Hepatocyte (in vitro differentiated cells): ENCODE results near the gene RPL18. TPM values are rescaled to one million over a fixed set of nuclear protein-coding genes. Genes with fewer than 3 reads are reported as not detected.

Experiments used
- DNase-seq: peaks from one replicate; pipeline ENCODE4 v3.0.0-alpha.2; 2016; ENCODE audit warnings: low spot score
- H2AFZ ChIP-seq: fragments of 200-600 bp; sonication (generic); 2 replicates; pipeline ENCODE4 v1.6.0; 2016; ENCODE audit warnings: antibody characterized with exemption, mild to moderate bottlenecking
- H3K27ac ChIP-seq: fragments of 200-600 bp; sonication (generic); 2 replicates; pipeline ENCODE4 v1.5.1; 2016; ENCODE audit warnings: mild to moderate bottlenecking
- H3K27me3 ChIP-seq: fragments of 200-600 bp; sonication (generic); 2 replicates; pipeline ENCODE4 v1.6.1; 2016
- H3K36me3 ChIP-seq: fragments of 200-600 bp; sonication (generic); replicated peaks from 2 replicates; pipeline ENCODE4 v1.5.1; 2016; ENCODE audit warnings: low read depth; ENCODE audit not compliant: insufficient read depth
- H3K4me1 ChIP-seq: fragments of 200-600 bp; sonication (generic); 2 replicates; pipeline ENCODE4 v1.5.1; 2016; ENCODE audit warnings: mild to moderate bottlenecking, moderate library complexity; ENCODE audit not compliant: insufficient read depth
- H3K4me2 ChIP-seq: fragments of 200-600 bp; sonication (generic); 2 replicates; pipeline ENCODE4 v1.6.0; 2016
- H3K4me3 ChIP-seq: fragments of 200-600 bp; sonication (generic); 2 replicates; pipeline ENCODE4 v1.5.1; 2016; ENCODE audit warnings: mild to moderate bottlenecking
- H3K79me2 ChIP-seq: fragments of 200-600 bp; sonication (generic); 2 replicates; pipeline ENCODE4 v1.6.0; 2017; ENCODE audit warnings: mild to moderate bottlenecking
- H3K9me2 ChIP-seq: fragments of 200-600 bp; sonication (generic); replicated peaks from 2 replicates; pipeline ENCODE4 v1.6.0; 2017; ENCODE audit warnings: mild to moderate bottlenecking; ENCODE audit not compliant: insufficient read depth
- H3K9me3 ChIP-seq: fragments of 200-600 bp; sonication (generic); 2 replicates; pipeline ENCODE4 v1.5.1; 2016; ENCODE audit warnings: low read depth, mild to moderate bottlenecking
- H4K20me1 ChIP-seq: fragments of 200-600 bp; sonication (generic); 2 replicates; pipeline ENCODE4 v1.6.0; 2016; ENCODE audit warnings: mild to moderate bottlenecking; ENCODE audit not compliant: insufficient read depth, poor library complexity, severe bottlenecking
- CTCF ChIP-seq: fragments of 200-600 bp; sonication (generic); IDR thresholded peaks from 2 replicates; pipeline ENCODE4 v1.5.1; 2016; ENCODE audit warnings: antibody characterized with exemption, mild to moderate bottlenecking; ENCODE audit not compliant: poor library complexity
- EZH2 ChIP-seq: fragments of 200-600 bp; sonication (generic); IDR thresholded peaks from 2 replicates; pipeline ENCODE4 v1.6.1; 2016; ENCODE audit warnings: antibody characterized with exemption, mild to moderate bottlenecking, borderline replicate concordance
- EZH2phosphoT487 ChIP-seq: fragments of 200-600 bp; sonication (generic); IDR thresholded peaks from one replicate; pipeline ENCODE4 v1.6.1; 2018; ENCODE audit warnings: antibody characterized with exemption, mild to moderate bottlenecking, low read depth, moderate library complexity; ENCODE audit not compliant: unreplicated experiment, severe bottlenecking
- WGBS: methylation state at CpG from one replicate; pipeline ENCODE4 v1.1.6; 2016; ENCODE audit warnings: low lambda C conversion rate; ENCODE audit errors: missing lambda C conversion rate; 5-methylcytosine and 5-hydroxymethylcytosine counted together
- polyA plus RNA-seq: library from polyadenylated mRNA; unstranded; fragments of >200 nt; fragmentation: Nextera tagmentation; extraction: Ambion mirVana; gene quantifications from 2 replicates; pipeline ENCODE4 v1.2.1, GENCODE V29; 2016
- total RNA-seq: library from RNA; depleted of rRNA; stranded (reverse); fragments of >200 nt; gene quantifications from 2 replicates; pipeline ENCODE4 v1.2.3, GENCODE V29; 2014

The RPL18 gene
- total and polyA plus RNA-seq, 2 experiments from 2014 or later: 623 to 1,372 TPM

GRCh38 chr19:48611872-48612271, 7.1 kb downstream of the RPL18 start:
- Histone ChIP-seq H3K4me2 (no peak overlapping the region), H3K36me3 (no peaks in the 10 kb centered on the region), H2AFZ (no peak overlapping the region), H3K27ac (no peak overlapping the region), H3K4me1 (peaks cover 17% of the 10 kb centered on the region), H3K4me3 (no peak overlapping the region), H3K79me2 (peaks cover 19% of the 10 kb centered on the region), H3K9me2 (no peaks in the 10 kb centered on the region), H3K9me3 (no peaks in the 10 kb centered on the region), H3K27me3 (no peaks in the 10 kb centered on the region), H4K20me1 (peaks cover 17% of the 10 kb centered on the region)
- WGBS: 97% methylated on average over 14 of the region's 14 CpGs
- no peak for DNase-seq
- TF ChIP-seq EZH2: no peak
- TF ChIP-seq EZH2phosphoT487: no peak
- TF ChIP-seq CTCF: no peak

GRCh38 chr19:48609571-48610108, 9.3 kb downstream of the RPL18 start:
- H3K4me1 ChIP-seq: peaks cover 5% of the 10 kb centered on the region
- DNase-seq: no peak
- H3K4me3 ChIP-seq: no peak overlapping the region
- peaks cover 7% of the 10 kb centered on the region for H3K79me2 ChIP-seq
- no peaks in the 10 kb centered on the region for H4K20me1 ChIP-seq
- no peaks in the 10 kb centered on the region for H3K9me3 ChIP-seq
- no peak overlapping the region for H2AFZ ChIP-seq
- no peaks in the 10 kb centered on the region for H3K36me3 ChIP-seq
- H3K9me2 ChIP-seq: no peaks in the 10 kb centered on the region
- H3K27ac ChIP-seq: no peak overlapping the region
- 97% methylated on average over 20 of the region's 20 CpGs for WGBS
- H3K27me3 ChIP-seq: no peaks in the 10 kb centered on the region
- TF ChIP-seq CTCF (no peak), EZH2 (no peak), EZH2phosphoT487 (no peak)
- H3K4me2 ChIP-seq: no peak overlapping the region

- Histone ChIP-seq H3K4me2 (no peak overlapping the region), H3K27me3 (no peaks in the 10 kb centered on the region), H3K4me3 (no peak overlapping the region), H3K27ac (no peak overlapping the region), H3K9me3 (no peaks in the 10 kb centered on the region), H3K9me2 (no peaks in the 10 kb centered on the region), H2AFZ (no peak overlapping the region), H4K20me1 (no peaks in the 10 kb centered on the region), H3K4me1 (peaks cover 4% of the 10 kb centered on the region), H3K79me2 (peaks cover 5% of the 10 kb centered on the region), H3K36me3 (no peaks in the 10 kb centered on the region)
- DNase-seq: no peak
- 50% methylated on average over 9 of the region's 9 CpGs for WGBS
- peak; percentile 38 for TF ChIP-seq CTCF
- no peak for TF ChIP-seq EZH2phosphoT487
These were observed 10.1 kb downstream of the RPL18 start for GRCh38 chr19:48608798-48609263.
